ENCODE results near the gene PBX4.

DNA sequence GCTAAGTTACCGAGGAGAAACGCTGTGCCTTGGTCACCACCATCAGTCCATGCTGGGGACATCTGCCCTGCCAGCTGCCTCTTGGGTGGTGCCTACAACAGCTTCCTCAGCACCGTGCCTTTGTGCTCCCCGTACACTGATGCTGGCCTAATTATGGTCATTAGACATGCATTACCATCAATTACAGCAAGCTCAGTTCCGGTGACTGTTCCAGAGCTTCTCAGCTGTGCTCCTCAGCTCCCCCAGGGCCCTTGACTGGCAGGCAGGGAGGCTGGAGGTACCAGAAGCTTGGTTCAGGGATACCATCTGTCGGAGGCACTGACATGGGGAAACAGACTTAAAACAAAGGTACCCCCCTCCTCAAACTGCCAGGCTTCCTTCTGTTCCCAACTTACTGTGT is 40.2 kb downstream of the PBX4 start:
- TF ChIP-seq, protein P1, sequence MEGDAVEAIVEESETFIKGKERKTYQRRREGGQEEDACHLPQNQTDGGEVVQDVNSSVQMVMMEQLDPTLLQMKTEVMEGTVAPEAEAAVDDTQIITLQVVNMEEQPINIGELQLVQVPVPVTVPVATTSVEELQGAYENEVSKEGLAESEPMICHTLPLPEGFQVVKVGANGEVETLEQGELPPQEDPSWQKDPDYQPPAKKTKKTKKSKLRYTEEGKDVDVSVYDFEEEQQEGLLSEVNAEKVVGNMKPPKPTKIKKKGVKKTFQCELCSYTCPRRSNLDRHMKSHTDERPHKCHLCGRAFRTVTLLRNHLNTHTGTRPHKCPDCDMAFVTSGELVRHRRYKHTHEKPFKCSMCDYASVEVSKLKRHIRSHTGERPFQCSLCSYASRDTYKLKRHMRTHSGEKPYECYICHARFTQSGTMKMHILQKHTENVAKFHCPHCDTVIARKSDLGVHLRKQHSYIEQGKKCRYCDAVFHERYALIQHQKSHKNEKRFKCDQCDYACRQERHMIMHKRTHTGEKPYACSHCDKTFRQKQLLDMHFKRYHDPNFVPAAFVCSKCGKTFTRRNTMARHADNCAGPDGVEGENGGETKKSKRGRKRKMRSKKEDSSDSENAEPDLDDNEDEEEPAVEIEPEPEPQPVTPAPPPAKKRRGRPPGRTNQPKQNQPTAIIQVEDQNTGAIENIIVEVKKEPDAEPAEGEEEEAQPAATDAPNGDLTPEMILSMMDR (tag by site-specific recombination; IDR thresholded peaks at IDR 0.05), result no peak
- TF ChIP-seq ZNF639 (tag by site-specific recombination; IDR thresholded peaks at IDR 0.05) (no peak), ZSCAN5A (tag by site-specific recombination; IDR thresholded peaks at IDR 0.05) (no peak), ZNF302 (tag by site-specific recombination; IDR thresholded peaks at IDR 0.05; ENCODE audit: low read depth) (no peak), ZNF423 (tag by site-specific recombination; IDR thresholded peaks at IDR 0.05) (no peak), ZNF768 (tag by site-specific recombination; IDR thresholded peaks at IDR 0.05) (no peak)
- TF ChIP-seq, protein P2, sequence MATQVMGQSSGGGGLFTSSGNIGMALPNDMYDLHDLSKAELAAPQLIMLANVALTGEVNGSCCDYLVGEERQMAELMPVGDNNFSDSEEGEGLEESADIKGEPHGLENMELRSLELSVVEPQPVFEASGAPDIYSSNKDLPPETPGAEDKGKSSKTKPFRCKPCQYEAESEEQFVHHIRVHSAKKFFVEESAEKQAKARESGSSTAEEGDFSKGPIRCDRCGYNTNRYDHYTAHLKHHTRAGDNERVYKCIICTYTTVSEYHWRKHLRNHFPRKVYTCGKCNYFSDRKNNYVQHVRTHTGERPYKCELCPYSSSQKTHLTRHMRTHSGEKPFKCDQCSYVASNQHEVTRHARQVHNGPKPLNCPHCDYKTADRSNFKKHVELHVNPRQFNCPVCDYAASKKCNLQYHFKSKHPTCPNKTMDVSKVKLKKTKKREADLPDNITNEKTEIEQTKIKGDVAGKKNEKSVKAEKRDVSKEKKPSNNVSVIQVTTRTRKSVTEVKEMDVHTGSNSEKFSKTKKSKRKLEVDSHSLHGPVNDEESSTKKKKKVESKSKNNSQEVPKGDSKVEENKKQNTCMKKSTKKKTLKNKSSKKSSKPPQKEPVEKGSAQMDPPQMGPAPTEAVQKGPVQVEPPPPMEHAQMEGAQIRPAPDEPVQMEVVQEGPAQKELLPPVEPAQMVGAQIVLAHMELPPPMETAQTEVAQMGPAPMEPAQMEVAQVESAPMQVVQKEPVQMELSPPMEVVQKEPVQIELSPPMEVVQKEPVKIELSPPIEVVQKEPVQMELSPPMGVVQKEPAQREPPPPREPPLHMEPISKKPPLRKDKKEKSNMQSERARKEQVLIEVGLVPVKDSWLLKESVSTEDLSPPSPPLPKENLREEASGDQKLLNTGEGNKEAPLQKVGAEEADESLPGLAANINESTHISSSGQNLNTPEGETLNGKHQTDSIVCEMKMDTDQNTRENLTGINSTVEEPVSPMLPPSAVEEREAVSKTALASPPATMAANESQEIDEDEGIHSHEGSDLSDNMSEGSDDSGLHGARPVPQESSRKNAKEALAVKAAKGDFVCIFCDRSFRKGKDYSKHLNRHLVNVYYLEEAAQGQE (tag by site-specific recombination; IDR thresholded peaks at IDR 0.05), result no peak
- TF ChIP-seq, protein P3, sequence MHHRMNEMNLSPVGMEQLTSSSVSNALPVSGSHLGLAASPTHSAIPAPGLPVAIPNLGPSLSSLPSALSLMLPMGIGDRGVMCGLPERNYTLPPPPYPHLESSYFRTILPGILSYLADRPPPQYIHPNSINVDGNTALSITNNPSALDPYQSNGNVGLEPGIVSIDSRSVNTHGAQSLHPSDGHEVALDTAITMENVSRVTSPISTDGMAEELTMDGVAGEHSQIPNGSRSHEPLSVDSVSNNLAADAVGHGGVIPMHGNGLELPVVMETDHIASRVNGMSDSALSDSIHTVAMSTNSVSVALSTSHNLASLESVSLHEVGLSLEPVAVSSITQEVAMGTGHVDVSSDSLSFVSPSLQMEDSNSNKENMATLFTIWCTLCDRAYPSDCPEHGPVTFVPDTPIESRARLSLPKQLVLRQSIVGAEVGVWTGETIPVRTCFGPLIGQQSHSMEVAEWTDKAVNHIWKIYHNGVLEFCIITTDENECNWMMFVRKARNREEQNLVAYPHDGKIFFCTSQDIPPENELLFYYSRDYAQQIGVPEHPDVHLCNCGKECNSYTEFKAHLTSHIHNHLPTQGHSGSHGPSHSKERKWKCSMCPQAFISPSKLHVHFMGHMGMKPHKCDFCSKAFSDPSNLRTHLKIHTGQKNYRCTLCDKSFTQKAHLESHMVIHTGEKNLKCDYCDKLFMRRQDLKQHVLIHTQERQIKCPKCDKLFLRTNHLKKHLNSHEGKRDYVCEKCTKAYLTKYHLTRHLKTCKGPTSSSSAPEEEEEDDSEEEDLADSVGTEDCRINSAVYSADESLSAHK (tag by site-specific recombination; IDR thresholded peaks at IDR 0.05), result no peak
